OCI-LY7 (cell line): ENCODE data around the gene PCNX1. TPM values are rescaled to one million over a fixed set of nuclear protein-coding genes. Genes with fewer than 3 reads are reported as not detected.
"Not testable (repeated sequence)": the region's sequence is repeated elsewhere in the genome, so short reads cannot be mapped to it uniquely, and the experiment has no call there.

Source experiments
- BruUV-seq: library from RNA; stranded (reverse); fragments of 400-500 nt; replicated peaks from 2 replicates; lab custom pipeline; 2021; lab: Mats Ljungman, UMichigan
- CTCF ChIA-PET: fragments of 300-600 bp; sonication (Branson Sonifier 250); formaldehyde crosslinking; loops from one replicate; lab custom pipeline; 2022; ENCODE audit warnings: antibody characterized with exemption; ENCODE audit not compliant: unreplicated experiment; lab: Charles Lee
- POLR2A ChIA-PET: fragments of 300-600 bp; sonication (Branson Sonifier 250); formaldehyde crosslinking; loops from one replicate; lab custom pipeline; 2022; ENCODE audit warnings: antibody characterized with exemption; lab: Charles Lee
- DNase-seq: peaks from one replicate; pipeline ENCODE4 v3.0.0-alpha.2; 2015; ENCODE audit warnings: low spot score
- H2AFZ ChIP-seq: fragments of 200-600 bp; sonication (generic), shearing (Covaris generic); 2 replicates; pipeline ENCODE4 v1.6.1; 2014; ENCODE audit warnings: mild to moderate bottlenecking, antibody characterized with exemption, low read length, moderate library complexity
- H3K27ac ChIP-seq: fragments of 200-600 bp; sonication (generic); 2 replicates; pipeline ENCODE4 v1.5.1; 2014; ENCODE audit warnings: mixed run types, low read depth, mild to moderate bottlenecking, moderate library complexity, low read length, inconsistent platforms; ENCODE audit not compliant: poor library complexity, severe bottlenecking
- H3K36me3 ChIP-seq: fragments of 200-600 bp; sonication (generic); 2 replicates; pipeline ENCODE4 v1.6.1; 2014; ENCODE audit warnings: mild to moderate bottlenecking, antibody characterized with exemption, low read length, moderate library complexity, mixed read lengths; ENCODE audit not compliant: insufficient read depth
- H3K4me1 ChIP-seq: fragments of 200-600 bp; sonication (generic); 2 replicates; pipeline ENCODE4 v1.5.1; 2014; ENCODE audit warnings: mild to moderate bottlenecking, low read length; ENCODE audit not compliant: insufficient read depth, poor library complexity, severe bottlenecking
- H3K4me2 ChIP-seq: fragments of 200-600 bp; sonication (generic); 2 replicates; pipeline ENCODE4 v1.6.1; 2014; ENCODE audit warnings: mild to moderate bottlenecking, low read length
- H3K4me3 ChIP-seq: fragments of 200-600 bp; sonication (generic); 2 replicates; pipeline ENCODE4 v1.5.1; 2014; ENCODE audit warnings: mild to moderate bottlenecking, low read depth, low read length; ENCODE audit not compliant: poor library complexity, severe bottlenecking
- H3K79me2 ChIP-seq: fragments of 200-600 bp; sonication (generic); 2 replicates; pipeline ENCODE4 v1.6.1; 2016; ENCODE audit warnings: low read depth, mild to moderate bottlenecking, low read length, moderate library complexity, mixed read lengths; ENCODE audit not compliant: insufficient read depth
- H3K9me2 ChIP-seq: fragments of 200-600 bp; sonication (generic); 2 replicates; pipeline ENCODE4 v1.6.1; 2016; ENCODE audit warnings: mild to moderate bottlenecking, low read length, mixed read lengths; ENCODE audit not compliant: insufficient read depth
- H3K9me3 ChIP-seq: fragments of 200-600 bp; sonication (generic); 2 replicates; pipeline ENCODE4 v1.6.1; 2014; ENCODE audit warnings: mild to moderate bottlenecking, mixed run types, low read length, mixed read lengths
- H4K20me1 ChIP-seq: fragments of 200-600 bp; sonication (generic); 2 replicates; pipeline ENCODE4 v1.6.1; 2014; ENCODE audit warnings: mild to moderate bottlenecking, antibody characterized with exemption, low read length, moderate library complexity, mixed read lengths; ENCODE audit not compliant: insufficient read depth
- EZH2phosphoT487 ChIP-seq: fragments of 200-600 bp; sonication (generic); IDR thresholded peaks from 2 replicates; pipeline ENCODE4 v1.6.1; 2018; ENCODE audit warnings: low read depth, borderline replicate concordance, mild to moderate bottlenecking, mixed run types, antibody characterized with exemption, low read length, moderate library complexity, mixed read lengths
- intact Hi-C: fragments of 100-400 bp; cut with micrococcal nuclease; formaldehyde crosslinking; loops from one replicate; pipeline ENCODE4 v1.10.0; 2022; ENCODE audit not compliant: unreplicated experiment
- total RNA-seq, 2 experiments: library from RNA; depleted of rRNA in 1 of 2; stranded (reverse); fragments of >200 nt in 1 of 2; shearing (Covaris generic) in 1 of 2; gene quantifications; 2 replicates each; pipeline ENCODE4 v1.2.3, GENCODE V29; 2014 to 2022
- TF ChIP-seq, protein P1 (sequence below): fragments of 200-600 bp; sonication (generic); conservative IDR thresholded peaks from 2 replicates; pipeline ENCODE4 v1.5.1; 2014; ENCODE audit warnings: mild to moderate bottlenecking, antibody characterized with exemption, low read length, moderate library complexity, mixed read lengths

PCNX1 gene
- total RNA-seq, 2 experiments from 2014 or later = 27.7 to 33.5 TPM

DNA sequence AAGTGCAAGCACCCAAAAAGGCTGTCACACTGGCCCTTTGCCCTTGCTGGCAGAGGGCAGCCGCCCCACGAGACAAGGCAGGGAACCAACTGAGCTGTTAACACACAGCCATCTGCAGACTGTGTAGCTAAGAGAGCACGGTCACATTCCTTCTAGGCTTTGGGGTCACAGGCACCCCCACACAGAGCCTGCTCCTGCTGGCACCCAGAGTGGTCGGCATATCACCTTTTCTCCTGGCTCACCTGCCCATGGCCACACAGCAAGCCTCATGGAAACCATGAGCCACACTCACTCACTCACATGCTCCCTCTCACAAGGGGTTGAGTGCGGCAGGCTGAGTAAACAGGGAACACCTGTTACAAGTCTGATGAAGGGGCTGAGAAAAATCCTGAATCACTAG, 214.5 kb downstream of the PCNX1 start:
- Histone ChIP-seq H2AFZ (no peak overlapping the region), H3K4me3 (no peak overlapping the region), H3K9me3 (peaks cover 14% of the 10 kb centered on the region; the same call in 1 of the 2 replicates), H3K4me1 (peaks cover 39% of the 10 kb centered on the region), H3K9me2 (no peaks in the 10 kb centered on the region), H3K4me2 (no peak overlapping the region), H4K20me1 (no peaks in the 10 kb centered on the region), H3K36me3 (peaks cover 24% of the 10 kb centered on the region), H3K27ac (no peak overlapping the region), H3K79me2 (no peaks in the 10 kb centered on the region)
- DNase-seq = no peak
- POLR2A ChIA-PET = no interaction called here
- TF ChIP-seq, protein P1, sequence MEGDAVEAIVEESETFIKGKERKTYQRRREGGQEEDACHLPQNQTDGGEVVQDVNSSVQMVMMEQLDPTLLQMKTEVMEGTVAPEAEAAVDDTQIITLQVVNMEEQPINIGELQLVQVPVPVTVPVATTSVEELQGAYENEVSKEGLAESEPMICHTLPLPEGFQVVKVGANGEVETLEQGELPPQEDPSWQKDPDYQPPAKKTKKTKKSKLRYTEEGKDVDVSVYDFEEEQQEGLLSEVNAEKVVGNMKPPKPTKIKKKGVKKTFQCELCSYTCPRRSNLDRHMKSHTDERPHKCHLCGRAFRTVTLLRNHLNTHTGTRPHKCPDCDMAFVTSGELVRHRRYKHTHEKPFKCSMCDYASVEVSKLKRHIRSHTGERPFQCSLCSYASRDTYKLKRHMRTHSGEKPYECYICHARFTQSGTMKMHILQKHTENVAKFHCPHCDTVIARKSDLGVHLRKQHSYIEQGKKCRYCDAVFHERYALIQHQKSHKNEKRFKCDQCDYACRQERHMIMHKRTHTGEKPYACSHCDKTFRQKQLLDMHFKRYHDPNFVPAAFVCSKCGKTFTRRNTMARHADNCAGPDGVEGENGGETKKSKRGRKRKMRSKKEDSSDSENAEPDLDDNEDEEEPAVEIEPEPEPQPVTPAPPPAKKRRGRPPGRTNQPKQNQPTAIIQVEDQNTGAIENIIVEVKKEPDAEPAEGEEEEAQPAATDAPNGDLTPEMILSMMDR = no peak
- no peak for TF ChIP-seq EZH2phosphoT487
- BruUV-seq = no TSS peak
- intact Hi-C loops = no loop called here
- CTCF ChIA-PET = no interaction called here

DNA sequence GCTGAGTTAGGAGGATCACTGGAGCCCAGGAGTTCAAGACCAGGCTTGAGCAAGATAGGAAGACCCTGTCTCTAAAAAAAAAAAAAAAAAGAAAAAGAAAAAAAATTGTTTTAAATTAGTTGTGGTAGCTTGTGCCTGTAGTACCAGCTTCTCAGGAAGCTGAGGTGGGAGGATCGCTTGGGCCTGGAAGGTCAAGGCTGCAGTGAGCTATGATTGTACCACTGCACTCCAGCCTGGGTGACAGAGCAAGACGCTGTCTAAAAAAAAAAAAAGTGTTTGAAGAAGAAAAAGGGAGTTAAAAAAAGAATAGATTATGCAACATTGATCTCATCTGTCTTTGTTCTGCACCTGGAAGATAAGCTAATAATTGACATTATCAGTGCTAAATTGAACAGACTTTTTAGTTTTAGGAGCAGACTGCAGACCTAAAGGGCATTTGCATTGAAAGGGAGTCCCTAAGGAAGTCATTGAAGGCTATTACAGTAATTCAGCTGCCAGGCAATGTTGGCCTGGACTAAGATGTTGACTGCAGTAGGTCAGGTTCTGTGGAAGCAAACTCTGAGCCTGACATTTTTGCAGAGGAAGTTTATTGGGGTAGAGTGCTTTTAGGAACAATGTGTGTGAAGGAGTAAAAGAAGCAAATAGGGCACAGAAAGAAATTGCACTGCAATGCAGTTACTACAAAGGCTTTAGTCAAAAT, 215.8 kb downstream of the PCNX1 start:
- H3K9me3 ChIP-seq = peaks cover 14% of the 10 kb centered on the region; the same call in 1 of the 2 replicates
- no peak for TF ChIP-seq EZH2phosphoT487
- TF ChIP-seq, protein P1 = no peak
- DNase-seq = no peak

DNA sequence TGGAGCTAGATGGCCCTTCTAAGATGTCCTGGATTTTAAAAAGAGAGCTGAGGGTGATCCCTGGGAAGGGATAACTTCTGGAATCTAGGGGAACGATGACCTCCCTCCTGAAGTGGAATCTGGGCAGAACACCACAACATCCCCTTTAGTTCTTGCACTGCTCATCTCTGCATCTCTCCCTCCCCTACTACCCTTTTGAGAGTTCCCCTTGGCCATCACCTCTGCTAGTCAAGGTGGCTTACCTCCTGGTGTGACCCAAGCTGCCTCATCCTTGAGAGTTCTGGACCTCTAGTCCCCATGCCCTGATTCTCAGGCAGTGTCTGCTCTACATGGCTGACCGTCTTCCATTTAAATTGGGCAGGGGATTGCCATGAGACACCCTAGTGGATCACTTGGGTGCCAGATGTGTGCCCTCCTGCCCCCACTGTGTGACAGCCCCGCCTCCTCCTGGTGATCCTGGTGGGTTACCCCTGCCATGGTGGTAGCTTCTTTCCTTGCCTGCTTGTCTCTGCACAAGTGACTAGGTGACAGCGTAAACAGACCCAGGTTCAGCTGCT, 216.4 kb downstream of the PCNX1 start:
- Histone ChIP-seq H3K4me3 (no peak overlapping the region), H3K79me2 (no peaks in the 10 kb centered on the region), H4K20me1 (no peaks in the 10 kb centered on the region), H3K9me2 (no peaks in the 10 kb centered on the region), H3K9me3 (peaks cover 12% of the 10 kb centered on the region; the same call in 1 of the 2 replicates), H2AFZ (no peak overlapping the region), H3K36me3 (peaks cover 18% of the 10 kb centered on the region), H3K4me1 (peaks cover 20% of the 10 kb centered on the region), H3K27ac (no peak overlapping the region), H3K4me2 (0 out of 2 replicates have a peak overlapping the region, but pooled peaks have one; percentile 2)
- no peak for DNase-seq
- no TSS peak for BruUV-seq
- TF ChIP-seq EZH2phosphoT487 = no peak
- TF ChIP-seq, protein P1 = no peak
- intact Hi-C loops = no loop called here
- ChIA-PET POLR2A (interaction anchor here (0.7 to 1.0 kb wide), 3 partner anchors 8 to 9 kb away, joined by 3 to 4 read pairs (median 3); no protein-coding TSS in a partner anchor), CTCF (no interaction called here)

More for the DNA sequence above, 215.8 kb downstream of the PCNX1 start:
- Histone ChIP-seq H3K4me1 (peaks cover 26% of the 10 kb centered on the region), H4K20me1 (no peaks in the 10 kb centered on the region), H3K4me3 (no peak overlapping the region), H3K4me2 (0 out of 2 replicates have a peak overlapping the region, but pooled peaks have one; percentile 2), H3K79me2 (no peaks in the 10 kb centered on the region), H3K9me2 (no peaks in the 10 kb centered on the region), H3K27ac (no peak overlapping the region), H2AFZ (no peak overlapping the region), H3K36me3 (peaks cover 24% of the 10 kb centered on the region)
- intact Hi-C loops = no loop called here
- BruUV-seq = no TSS peak
- POLR2A ChIA-PET = interaction anchor here (0.7 to 1.0 kb wide), 6 partner anchors 7 to 406 kb away, joined by 3 to 5 read pairs (median 4); no protein-coding TSS in a partner anchor
- CTCF ChIA-PET = no interaction called here

DNA sequence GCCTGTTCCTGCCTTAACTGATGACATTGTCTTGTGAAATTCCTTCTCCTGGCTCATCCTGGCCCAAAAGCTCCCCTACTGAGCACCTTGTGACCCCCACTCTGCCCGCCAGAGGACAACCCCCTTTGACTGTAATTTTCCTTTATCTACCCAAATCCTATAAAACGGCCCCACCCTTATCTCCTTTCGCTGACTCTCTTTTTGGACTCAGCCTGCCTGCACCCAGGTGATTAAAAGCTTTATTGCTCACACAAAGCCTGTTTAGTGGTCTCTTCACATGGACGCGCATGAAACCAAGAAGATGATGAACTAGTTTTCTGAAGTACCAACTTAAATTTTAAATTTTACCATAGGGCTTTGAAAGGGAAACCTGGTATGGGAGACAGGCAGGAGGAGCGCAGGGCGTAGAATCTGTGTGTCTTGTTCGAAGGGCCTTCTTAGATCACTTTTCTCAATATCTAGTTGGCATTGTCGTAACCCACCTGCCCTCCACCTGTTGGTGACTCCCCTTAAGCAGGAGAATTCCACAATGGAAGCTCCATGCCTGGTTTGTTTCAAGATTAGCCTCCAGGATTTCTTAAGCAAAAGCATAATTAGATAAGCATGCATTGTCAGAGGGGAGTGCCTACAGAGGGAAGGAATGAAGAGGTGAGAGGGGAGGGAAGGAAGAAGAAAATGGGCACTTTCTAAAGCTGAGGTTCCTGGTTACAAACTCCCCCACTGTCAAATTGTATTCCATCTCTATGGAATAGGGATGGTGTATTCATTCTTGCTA, 222.6 kb downstream of the PCNX1 start:
- BruUV-seq, H3K9me3 ChIP-seq, POLR2A ChIA-PET, H4K20me1 ChIP-seq, DNase-seq, H3K36me3 ChIP-seq, H3K27ac ChIP-seq, H3K4me3 ChIP-seq, H3K79me2 ChIP-seq, H3K4me2 ChIP-seq, CTCF ChIA-PET, H3K9me2 ChIP-seq, intact Hi-C loops: not testable (repeated sequence)
- peaks cover 12% of the 10 kb centered on the region for H3K4me1 ChIP-seq
- peak overlapping the region; percentile 89; the same call in 1 of the 2 replicates for H2AFZ ChIP-seq
